NCI-H2196 treated with DMSO at 0.1 percent for 48 hours (cell line): ENCODE data around the gene FKBP3.
"Not testable (repeated sequence)": the region's sequence is repeated elsewhere in the genome, so short reads cannot be mapped to it uniquely, and the experiment has no call there.

Source experiments
- DNase-seq: peaks from one replicate; lab custom pipeline; 2025; ENCODE audit not compliant: unreplicated experiment; lab: John Stamatoyannopoulos, UW

The FKBP3 gene

GRCh38 chr14:45134051-45134958 lies at the start of gene FKBP3:
Gene FKBP3 (minus strand): TSS chr14:45134481. CDS start chr14:45134456, 25 bp downstream.
- peak; percentile 98 for DNase-seq

- DNase-seq = no peak
Measured at GRCh38 chr14:45181806-45182205, 47.5 kb upstream of the FKBP3 start.

- no peak for DNase-seq
Measured at GRCh38 chr14:45181329-45181728, 47.0 kb upstream of the FKBP3 start.

- no peak for DNase-seq
Measured at GRCh38 chr14:45177076-45177475, 42.8 kb upstream of the FKBP3 start.

GRCh38 chr14:45169906-45170305 lies 35.6 kb upstream of the FKBP3 start:
- no peak for DNase-seq

GRCh38 chr14:45156067-45156466 lies 21.8 kb upstream of the FKBP3 start:
- DNase-seq = no peak

- no peak for DNase-seq
Measured at GRCh38 chr14:45150386-45150890, 16.2 kb upstream of the FKBP3 start.

- DNase-seq = no peak
Measured at GRCh38 chr14:45149602-45150001, 15.3 kb upstream of the FKBP3 start.

- DNase-seq = no peak
Measured at GRCh38 chr14:45145214-45145613, 10.9 kb upstream of the FKBP3 start.

GRCh38 chr14:45144658-45145057 lies 10.4 kb upstream of the FKBP3 start:
- no peak for DNase-seq

- DNase-seq = not testable (repeated sequence)
Measured at GRCh38 chr14:45142083-45142482, 7.8 kb upstream of the FKBP3 start.

GRCh38 chr14:45140661-45141187 lies 6.4 kb upstream of the FKBP3 start:
- no peak for DNase-seq

GRCh38 chr14:45136399-45136798 lies 2.1 kb upstream of the FKBP3 start:
- no peak for DNase-seq

- DNase-seq = peak; percentile 91
Measured at GRCh38 chr14:45135659-45136395, 1.5 kb upstream of the FKBP3 start, which contains the start of gene FANCM. Gene FANCM (plus strand): TSS chr14:45135930. CDS start chr14:45136032, 102 bp downstream.

GRCh38 chr14:45135156-45135555 lies 875 bp upstream of the FKBP3 start:
- DNase-seq = no peak

- no peak for DNase-seq
Measured at GRCh38 chr14:45133683-45134050, 614 bp downstream of the FKBP3 start.

GRCh38 chr14:45128963-45129629 lies 5.2 kb downstream of the FKBP3 start:
- DNase-seq = no peak

GRCh38 chr14:45125754-45126153 lies 8.5 kb downstream of the FKBP3 start:
- no peak for DNase-seq

GRCh38 chr14:45123271-45123670 lies 11.0 kb downstream of the FKBP3 start:
- no peak for DNase-seq

- no peak for DNase-seq
Measured at GRCh38 chr14:45120096-45120495, 14.2 kb downstream of the FKBP3 start.

GRCh38 chr14:45118594-45118993 lies 15.7 kb downstream of the FKBP3 start:
- no peak for DNase-seq
